Muscle layer of duodenum (tissue), 2 donors: ENCODE results near the gene ANKS1B.

Source experiments
- H3K27ac ChIP-seq: one replicate; pipeline ENCODE4 v1.7.0; 2013; ENCODE audit warnings: mild to moderate bottlenecking, low read length
- H3K27me3 ChIP-seq: one replicate; pipeline ENCODE4 v1.7.0; 2013; ENCODE audit warnings: low read depth, mild to moderate bottlenecking, control low read depth, low read length
- H3K36me3 ChIP-seq, 2 donors: one replicate each; pipeline ENCODE4 v1.7.0; 2013; ENCODE audit warnings: low read length in 2 of 2, control low read depth in 1 of 2, mild to moderate bottlenecking in 1 of 2; ENCODE audit not compliant: insufficient read depth in 2 of 2, control insufficient read depth in 1 of 2
- H3K4me1 ChIP-seq, 2 donors: one replicate each; pipeline ENCODE4 v1.7.0; 2013; ENCODE audit warnings: low read length in 2 of 2, mild to moderate bottlenecking in 2 of 2, control low read depth in 1 of 2, moderate library complexity in 1 of 2; ENCODE audit not compliant: insufficient read depth in 2 of 2, control insufficient read depth in 1 of 2
- H3K4me3 ChIP-seq, 2 donors: one replicate each; pipeline ENCODE4 v1.7.0; 2013; ENCODE audit warnings: low read length in 2 of 2, low read depth in 1 of 2, mild to moderate bottlenecking in 1 of 2
- H3K9me3 ChIP-seq, 2 donors: one replicate each; pipeline ENCODE4 v1.7.0; 2013; ENCODE audit warnings: low read length in 2 of 2, control low read depth in 1 of 2, mild to moderate bottlenecking in 1 of 2; ENCODE audit not compliant: control insufficient read depth in 1 of 2
- donor health status: healthy.

ANKS1B gene

GRCh38 chr12:98799822-98800221 is 1184.9 kb downstream of the ANKS1B start:
- no peaks in the 10 kb centered on the region for H3K9me3 ChIP-seq
- no peak overlapping the region for H3K4me3 ChIP-seq
- no peaks in the 10 kb centered on the region for H3K27me3 ChIP-seq
- no peaks in the 10 kb centered on the region for H3K36me3 ChIP-seq
- no peaks in the 10 kb centered on the region for H3K4me1 ChIP-seq
- no peak overlapping the region for H3K27ac ChIP-seq

- H3K9me3 ChIP-seq = no peaks in the 10 kb centered on the region
- H3K27me3 ChIP-seq = no peaks in the 10 kb centered on the region
- no peak overlapping the region for H3K4me3 ChIP-seq
- no peaks in the 10 kb centered on the region for H3K4me1 ChIP-seq
- no peak overlapping the region for H3K27ac ChIP-seq
- H3K36me3 ChIP-seq = no peaks in the 10 kb centered on the region
Measured at GRCh38 chr12:98799146-98799810, 1185.5 kb downstream of the ANKS1B start.

- H3K4me3 ChIP-seq = no peak overlapping the region
- H3K27ac ChIP-seq = no peak overlapping the region
- no peaks in the 10 kb centered on the region for H3K27me3 ChIP-seq
- no peaks in the 10 kb centered on the region for H3K36me3 ChIP-seq
- H3K4me1 ChIP-seq = no peaks in the 10 kb centered on the region
- no peaks in the 10 kb centered on the region for H3K9me3 ChIP-seq
Measured at GRCh38 chr12:98797200-98797599, 1187.5 kb downstream of the ANKS1B start.

GRCh38 chr12:98796745-98797144 is 1188.0 kb downstream of the ANKS1B start:
- Histone ChIP-seq H3K27ac (no peak overlapping the region), H3K4me1 (no peaks in the 10 kb centered on the region), H3K36me3 (no peaks in the 10 kb centered on the region), H3K9me3 (no peaks in the 10 kb centered on the region), H3K27me3 (no peaks in the 10 kb centered on the region), H3K4me3 (no peak overlapping the region)

- no peaks in the 10 kb centered on the region for H3K27me3 ChIP-seq
- no peaks in the 10 kb centered on the region for H3K4me1 ChIP-seq
- no peaks in the 10 kb centered on the region for H3K9me3 ChIP-seq
- H3K4me3 ChIP-seq = no peak overlapping the region
- no peak overlapping the region for H3K27ac ChIP-seq
- no peaks in the 10 kb centered on the region for H3K36me3 ChIP-seq
Measured at GRCh38 chr12:98793121-98793520, 1191.6 kb downstream of the ANKS1B start.

GRCh38 chr12:98791406-98791805 is 1193.3 kb downstream of the ANKS1B start:
- no peak overlapping the region for H3K4me3 ChIP-seq
- H3K27me3 ChIP-seq = no peaks in the 10 kb centered on the region
- no peaks in the 10 kb centered on the region for H3K4me1 ChIP-seq
- H3K9me3 ChIP-seq = no peaks in the 10 kb centered on the region
- no peak overlapping the region for H3K27ac ChIP-seq
- no peaks in the 10 kb centered on the region for H3K36me3 ChIP-seq

- Histone ChIP-seq H3K27ac (no peak overlapping the region), H3K9me3 (no peaks in the 10 kb centered on the region), H3K4me3 (no peak overlapping the region), H3K36me3 (no peaks in the 10 kb centered on the region), H3K27me3 (no peaks in the 10 kb centered on the region), H3K4me1 (no peaks in the 10 kb centered on the region)
Measured at GRCh38 chr12:98788396-98788795, 1196.3 kb downstream of the ANKS1B start.

GRCh38 chr12:98786653-98787052 is 1198.1 kb downstream of the ANKS1B start:
- Histone ChIP-seq H3K27ac (no peak overlapping the region), H3K27me3 (no peaks in the 10 kb centered on the region), H3K9me3 (no peaks in the 10 kb centered on the region), H3K4me1 (no peaks in the 10 kb centered on the region), H3K36me3 (no peaks in the 10 kb centered on the region), H3K4me3 (no peak overlapping the region)

GRCh38 chr12:98783420-98783819 is 1201.3 kb downstream of the ANKS1B start:
- H3K9me3 ChIP-seq = no peaks in the 10 kb centered on the region
- H3K27ac ChIP-seq = no peak overlapping the region
- H3K4me3 ChIP-seq = no peak overlapping the region
- H3K36me3 ChIP-seq = no peaks in the 10 kb centered on the region
- H3K27me3 ChIP-seq = no peaks in the 10 kb centered on the region
- H3K4me1 ChIP-seq = no peaks in the 10 kb centered on the region

- Histone ChIP-seq H3K27ac (no peak overlapping the region), H3K27me3 (no peaks in the 10 kb centered on the region), H3K9me3 (no peaks in the 10 kb centered on the region), H3K36me3 (no peaks in the 10 kb centered on the region), H3K4me1 (no peaks in the 10 kb centered on the region), H3K4me3 (no peak overlapping the region)
Measured at GRCh38 chr12:98780261-98780660, 1204.5 kb downstream of the ANKS1B start.

GRCh38 chr12:98772818-98773217 is 1211.9 kb downstream of the ANKS1B start:
- no peaks in the 10 kb centered on the region for H3K4me1 ChIP-seq
- no peaks in the 10 kb centered on the region for H3K9me3 ChIP-seq
- H3K4me3 ChIP-seq = no peak overlapping the region
- H3K27ac ChIP-seq = no peak overlapping the region
- H3K27me3 ChIP-seq = no peaks in the 10 kb centered on the region
- H3K36me3 ChIP-seq = peaks cover 0 to 4% of the 10 kb centered on the region in 2 donors
